HG02840 (cell line): Measurements from ENCODE around the gene AGAP1.

Source experiments
- ATAC-seq: cut with Tn5 transposase; IDR thresholded peaks from one replicate; pipeline ENCODE4 v1.9.1; 2021; ENCODE audit warnings: mild to moderate bottlenecking, moderate library complexity, moderate number of reproducible peaks; ENCODE audit not compliant: unreplicated experiment, low FRiP score

The AGAP1 gene

GRCh38 chr2:235582081-235582686 lies 88.3 kb downstream of the AGAP1 start:
- ATAC-seq, result no peak

- ATAC-seq, result no peak
These were observed 88.9 kb downstream of the AGAP1 start for GRCh38 chr2:235582729-235583128.

GRCh38 chr2:235583144-235583543 lies 89.3 kb downstream of the AGAP1 start:
- ATAC-seq, result no peak

GRCh38 chr2:235583925-235584637 lies 90.2 kb downstream of the AGAP1 start:
- no peak for ATAC-seq

- ATAC-seq, result no peak
These were observed 90.8 kb downstream of the AGAP1 start for GRCh38 chr2:235584638-235585007.

GRCh38 chr2:235587202-235587601 lies 93.4 kb downstream of the AGAP1 start:
- no peak for ATAC-seq

- no peak for ATAC-seq
These were observed 94.9 kb downstream of the AGAP1 start for GRCh38 chr2:235588750-235589149.

GRCh38 chr2:235591231-235591730 lies 97.4 kb downstream of the AGAP1 start:
- no peak for ATAC-seq

- no peak for ATAC-seq
These were observed 98.1 kb downstream of the AGAP1 start for GRCh38 chr2:235591921-235592320.

- no peak for ATAC-seq
These were observed 98.6 kb downstream of the AGAP1 start for GRCh38 chr2:235592430-235592829.

GRCh38 chr2:235592836-235593235 lies 99.0 kb downstream of the AGAP1 start:
- ATAC-seq, result no peak

- ATAC-seq, result no peak
These were observed 100.2 kb downstream of the AGAP1 start for GRCh38 chr2:235594041-235594440.

GRCh38 chr2:235594964-235595363 lies 101.1 kb downstream of the AGAP1 start:
- no peak for ATAC-seq

- ATAC-seq, result no peak
These were observed 101.7 kb downstream of the AGAP1 start for GRCh38 chr2:235595422-235596010.

GRCh38 chr2:235596272-235596671 lies 102.4 kb downstream of the AGAP1 start:
- ATAC-seq, result no peak

- ATAC-seq, result no peak
These were observed 103.3 kb downstream of the AGAP1 start for GRCh38 chr2:235597081-235597615.

GRCh38 chr2:235598026-235598425 lies 104.2 kb downstream of the AGAP1 start:
- ATAC-seq, result no peak

GRCh38 chr2:235598532-235599531 lies 105.0 kb downstream of the AGAP1 start:
- ATAC-seq, result no peak

- ATAC-seq, result no peak
These were observed 105.9 kb downstream of the AGAP1 start for GRCh38 chr2:235599596-235600338.

GRCh38 chr2:235600406-235600805 lies 106.6 kb downstream of the AGAP1 start:
- no peak for ATAC-seq
